Tibial nerve (tissue), 3 donors: Measurements from ENCODE around the gene MRPS27.

ENCODE experiments used
- POLR2A ChIP-seq, 2 donors: fragments of 450-650 bp; IDR thresholded peaks; one replicate each; pipeline ENCODE4 v1.6.1; 2017; ENCODE audit warnings: antibody characterized with exemption in 2 of 2, mild to moderate bottlenecking in 2 of 2, moderate library complexity in 2 of 2
- TF ChIP-seq, protein P1 (sequence below), 5 experiments: fragments of 200-600 bp in 3 of 5; fragments of 450-650 bp in 2 of 5; sonication (generic) in 3 of 5; IDR thresholded peaks; one replicate each; pipeline ENCODE4 v1.5.1; 2016 to 2019; ENCODE audit warnings: antibody characterized with exemption in 5 of 5, mild to moderate bottlenecking in 3 of 5, moderate library complexity in 2 of 5

- TF ChIP-seq POLR2A (IDR thresholded peaks at IDR 0.05): no peak
- TF ChIP-seq, protein P1, sequence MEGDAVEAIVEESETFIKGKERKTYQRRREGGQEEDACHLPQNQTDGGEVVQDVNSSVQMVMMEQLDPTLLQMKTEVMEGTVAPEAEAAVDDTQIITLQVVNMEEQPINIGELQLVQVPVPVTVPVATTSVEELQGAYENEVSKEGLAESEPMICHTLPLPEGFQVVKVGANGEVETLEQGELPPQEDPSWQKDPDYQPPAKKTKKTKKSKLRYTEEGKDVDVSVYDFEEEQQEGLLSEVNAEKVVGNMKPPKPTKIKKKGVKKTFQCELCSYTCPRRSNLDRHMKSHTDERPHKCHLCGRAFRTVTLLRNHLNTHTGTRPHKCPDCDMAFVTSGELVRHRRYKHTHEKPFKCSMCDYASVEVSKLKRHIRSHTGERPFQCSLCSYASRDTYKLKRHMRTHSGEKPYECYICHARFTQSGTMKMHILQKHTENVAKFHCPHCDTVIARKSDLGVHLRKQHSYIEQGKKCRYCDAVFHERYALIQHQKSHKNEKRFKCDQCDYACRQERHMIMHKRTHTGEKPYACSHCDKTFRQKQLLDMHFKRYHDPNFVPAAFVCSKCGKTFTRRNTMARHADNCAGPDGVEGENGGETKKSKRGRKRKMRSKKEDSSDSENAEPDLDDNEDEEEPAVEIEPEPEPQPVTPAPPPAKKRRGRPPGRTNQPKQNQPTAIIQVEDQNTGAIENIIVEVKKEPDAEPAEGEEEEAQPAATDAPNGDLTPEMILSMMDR (IDR thresholded peaks at IDR 0.05): no peak
Observed at GRCh38 chr5:72282878-72283277, 37.2 kb downstream of the MRPS27 start.
